Neural cell (in vitro differentiated cells): ENCODE data around the gene RAPGEF3. TPM values are rescaled to one million over a fixed set of nuclear protein-coding genes. Genes with fewer than 3 reads are reported as not detected.

Experiments used
- H2AFZ ChIP-seq: fragments of 200-600, 300-800 bp; sonication (generic), shearing (Covaris generic); 2 replicates; pipeline ENCODE4 v1.6.0; 2014; ENCODE audit warnings: low read depth, mild to moderate bottlenecking, antibody characterized with exemption, low read length, moderate library complexity
- H3F3A ChIP-seq: fragments of 200-600 bp; shearing (Covaris generic); 2 replicates; pipeline ENCODE4 v1.6.1; 2016; ENCODE audit warnings: mild to moderate bottlenecking, moderate library complexity, mixed read lengths, antibody characterized with exemption, low read length; ENCODE audit not compliant: insufficient read depth, poor library complexity, severe bottlenecking
- H3K27ac ChIP-seq: fragments of 200-600, 300-800 bp; sonication (generic), shearing (Covaris generic); 2 replicates; pipeline ENCODE4 v1.5.1; 2014; ENCODE audit warnings: mild to moderate bottlenecking, low read length, moderate library complexity
- H3K27me3 ChIP-seq: fragments of 300-800, 200-600 bp; sonication (generic), shearing (Covaris generic); 2 replicates; pipeline ENCODE4 v1.6.0; 2014; ENCODE audit warnings: mild to moderate bottlenecking, low read depth, low read length, moderate library complexity; ENCODE audit not compliant: insufficient read depth
- H3K36me3 ChIP-seq: fragments of 300-800, 200-600 bp; sonication (generic), shearing (Covaris generic); 2 replicates; pipeline ENCODE4 v1.5.1; 2014; ENCODE audit warnings: mild to moderate bottlenecking, antibody characterized with exemption, low read length, moderate library complexity; ENCODE audit not compliant: insufficient read depth
- H3K4me2 ChIP-seq: fragments of 300-800, 200-600 bp; sonication (generic), shearing (Covaris generic); 2 replicates; pipeline ENCODE4 v1.6.0; 2014; ENCODE audit warnings: mild to moderate bottlenecking, low read length
- H3K4me3 ChIP-seq: fragments of 300-800, 200-600 bp; sonication (generic), shearing (Covaris generic); 2 replicates; pipeline ENCODE4 v1.5.1; 2014; ENCODE audit warnings: mild to moderate bottlenecking, low read length, moderate library complexity
- H3K79me2 ChIP-seq: fragments of 200-600 bp; shearing (Covaris generic); replicated peaks from 2 replicates; pipeline ENCODE4 v1.6.0; 2014; ENCODE audit warnings: mild to moderate bottlenecking, low read length, moderate library complexity; ENCODE audit not compliant: insufficient read depth
- H3K9ac ChIP-seq: fragments of 300-800, 200-600 bp; sonication (generic), shearing (Covaris generic); 2 replicates; pipeline ENCODE4 v1.6.1; 2016; ENCODE audit warnings: mild to moderate bottlenecking, low read length, mixed read lengths
- H3K9me2 ChIP-seq: fragments of 200-600 bp; shearing (Covaris generic); 2 replicates; pipeline ENCODE4 v1.6.1; 2016; ENCODE audit warnings: mild to moderate bottlenecking, low read length, mixed read lengths; ENCODE audit not compliant: insufficient read depth
- H3K9me3 ChIP-seq: fragments of 200-600, 300-800 bp; sonication (generic), shearing (Covaris generic); 2 replicates; pipeline ENCODE4 v1.6.1; 2016; ENCODE audit warnings: mild to moderate bottlenecking, mixed run types, low read length, moderate library complexity, mixed read lengths
- H4K20me1 ChIP-seq: fragments of 200-600 bp; shearing (Covaris generic); 2 replicates; pipeline ENCODE4 v1.6.1; 2016; ENCODE audit warnings: mild to moderate bottlenecking, mixed run types; ENCODE audit not compliant: insufficient read depth
- EP300 ChIP-seq: fragments of 450-650 bp; conservative IDR thresholded peaks from 2 replicates; pipeline ENCODE4 v1.6.1; 2014; ENCODE audit warnings: antibody characterized with exemption, mild to moderate bottlenecking, moderate library complexity; ENCODE audit not compliant: poor library complexity, severe bottlenecking
- EZH2 ChIP-seq: fragments of 200-600, 300-800 bp; shearing (Covaris generic), sonication (generic); IDR thresholded peaks from 2 replicates; pipeline ENCODE4 v1.6.1; 2014; ENCODE audit warnings: antibody characterized with exemption, low read length, borderline replicate concordance, mild to moderate bottlenecking; ENCODE audit not compliant: insufficient read depth, poor library complexity, severe bottlenecking
- MXI1 ChIP-seq: fragments of 450-650 bp; conservative IDR thresholded peaks from 2 replicates; pipeline ENCODE4 v1.6.1; 2014; ENCODE audit warnings: antibody characterized with exemption, mild to moderate bottlenecking; ENCODE audit not compliant: poor library complexity, severe bottlenecking
- POLR2AphosphoS5 ChIP-seq: IDR thresholded peaks from 2 replicates; pipeline ENCODE4 v1.6.1; 2012
- RAD21 ChIP-seq: fragments of 450-650 bp; conservative IDR thresholded peaks from 2 replicates; pipeline ENCODE4 v1.6.1; 2014; ENCODE audit warnings: antibody characterized with exemption, mild to moderate bottlenecking, moderate library complexity
- SMC3 ChIP-seq: fragments of 450-650 bp; conservative IDR thresholded peaks from 2 replicates; pipeline ENCODE4 v1.6.1; 2014; ENCODE audit warnings: antibody characterized with exemption, mild to moderate bottlenecking, moderate library complexity; ENCODE audit not compliant: poor library complexity
- TAF1 ChIP-seq: IDR thresholded peaks from 2 replicates; pipeline ENCODE4 v1.6.1; 2012; ENCODE audit warnings: low read depth
- polyA plus RNA-seq: library from polyadenylated mRNA; depleted of rRNA; stranded (reverse); fragments of >200 nt; gene quantifications from 2 replicates; pipeline ENCODE4 v1.2.3, GENCODE V29; 2014
- TF ChIP-seq, protein P1 (sequence below): fragments of 450-650 bp; IDR thresholded peaks from 2 replicates; pipeline ENCODE4 v1.5.1; 2014; ENCODE audit warnings: antibody characterized with exemption, mild to moderate bottlenecking, moderate library complexity; ENCODE audit not compliant: poor library complexity, severe bottlenecking
- TF ChIP-seq, protein P2 (sequence below): IDR thresholded peaks from 2 replicates; pipeline ENCODE4 v1.6.1; 2012; ENCODE audit warnings: borderline replicate concordance

RAPGEF3 gene
- polyA plus RNA-seq, 1 donor from 2014 or later, result 1.5 TPM

DNA sequence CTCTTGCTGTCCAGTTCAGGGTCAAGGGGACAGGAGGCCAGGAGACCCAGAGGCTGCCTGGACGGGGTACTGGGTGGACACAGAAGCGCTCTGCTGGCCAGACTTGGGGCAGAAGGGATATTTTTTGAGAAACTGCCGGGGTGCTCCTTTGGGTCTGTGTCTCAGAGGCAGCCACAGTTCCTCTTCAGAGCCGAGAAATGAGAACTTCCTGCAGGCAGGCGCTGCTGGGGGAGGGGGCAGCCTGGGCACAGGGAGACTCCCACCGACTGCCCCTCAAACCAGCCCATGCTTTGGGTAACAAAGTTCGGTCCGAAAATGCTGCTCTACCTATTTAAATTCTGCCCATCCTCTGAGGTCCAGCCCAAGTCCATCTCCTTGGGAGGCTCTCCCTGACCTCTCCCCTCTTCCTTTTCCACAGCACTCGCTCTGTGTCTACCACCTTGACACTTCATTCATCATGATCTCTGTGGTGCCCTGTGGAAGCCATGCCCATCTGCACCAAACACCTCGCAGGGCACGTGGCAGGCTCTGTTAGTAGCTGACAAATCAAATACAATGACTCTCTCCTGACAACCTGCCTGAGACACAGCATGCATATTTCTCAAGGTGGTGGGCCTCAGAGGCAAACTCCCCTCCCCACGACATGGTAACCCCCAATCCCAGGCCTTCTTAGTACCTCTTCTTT lies 44.7 kb upstream of the RAPGEF3 start:
- Histone ChIP-seq H3F3A (no peaks in the 10 kb centered on the region), H3K27ac (no peak overlapping the region)

DNA sequence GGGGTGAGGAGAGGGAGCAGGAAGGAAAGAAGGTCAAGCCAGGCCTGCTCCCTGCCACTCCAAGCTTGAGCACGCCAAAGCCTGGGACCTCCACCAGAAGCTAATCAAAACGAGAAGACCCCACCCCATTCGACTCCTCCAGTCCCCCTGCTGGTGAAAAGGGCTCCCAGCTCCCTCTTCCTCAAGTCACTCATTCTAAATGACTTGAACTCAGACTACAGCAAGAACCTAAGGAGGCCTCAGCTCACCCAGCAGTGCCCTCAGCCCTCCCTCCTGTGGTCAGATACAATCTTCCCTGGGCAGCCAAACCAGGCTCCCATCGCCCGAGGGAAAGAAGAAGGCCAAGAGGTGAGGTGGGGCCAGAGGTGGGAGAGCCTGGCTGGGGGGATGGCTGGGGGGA lies 43.6 kb upstream of the RAPGEF3 start:
- Histone ChIP-seq H3K27ac (no peak overlapping the region), H3K4me2 (no peak overlapping the region), H3K9me3 (no peaks in the 10 kb centered on the region), H2AFZ (no peak overlapping the region), H3K9ac (no peak overlapping the region), H3K27me3 (no peaks in the 10 kb centered on the region), H4K20me1 (no peaks in the 10 kb centered on the region), H3K4me3 (no peak overlapping the region), H3K79me2 (peaks cover 6% of the 10 kb centered on the region), H3K9me2 (no peaks in the 10 kb centered on the region), H3K36me3 (no peaks in the 10 kb centered on the region), H3F3A (no peaks in the 10 kb centered on the region)
- TF ChIP-seq EZH2 (no peak), MXI1 (no peak), SMC3 (no peak), POLR2AphosphoS5 (no peak), EP300 (no peak), RAD21 (no peak)
- TF ChIP-seq, protein P1, sequence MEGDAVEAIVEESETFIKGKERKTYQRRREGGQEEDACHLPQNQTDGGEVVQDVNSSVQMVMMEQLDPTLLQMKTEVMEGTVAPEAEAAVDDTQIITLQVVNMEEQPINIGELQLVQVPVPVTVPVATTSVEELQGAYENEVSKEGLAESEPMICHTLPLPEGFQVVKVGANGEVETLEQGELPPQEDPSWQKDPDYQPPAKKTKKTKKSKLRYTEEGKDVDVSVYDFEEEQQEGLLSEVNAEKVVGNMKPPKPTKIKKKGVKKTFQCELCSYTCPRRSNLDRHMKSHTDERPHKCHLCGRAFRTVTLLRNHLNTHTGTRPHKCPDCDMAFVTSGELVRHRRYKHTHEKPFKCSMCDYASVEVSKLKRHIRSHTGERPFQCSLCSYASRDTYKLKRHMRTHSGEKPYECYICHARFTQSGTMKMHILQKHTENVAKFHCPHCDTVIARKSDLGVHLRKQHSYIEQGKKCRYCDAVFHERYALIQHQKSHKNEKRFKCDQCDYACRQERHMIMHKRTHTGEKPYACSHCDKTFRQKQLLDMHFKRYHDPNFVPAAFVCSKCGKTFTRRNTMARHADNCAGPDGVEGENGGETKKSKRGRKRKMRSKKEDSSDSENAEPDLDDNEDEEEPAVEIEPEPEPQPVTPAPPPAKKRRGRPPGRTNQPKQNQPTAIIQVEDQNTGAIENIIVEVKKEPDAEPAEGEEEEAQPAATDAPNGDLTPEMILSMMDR, result no peak

More for the DNA sequence above, 44.7 kb upstream of the RAPGEF3 start:
- H3K4me2 ChIP-seq, result no peak overlapping the region
- peaks cover 12% of the 10 kb centered on the region for H3K79me2 ChIP-seq
- no peak overlapping the region for H3K9ac ChIP-seq
- no peaks in the 10 kb centered on the region for H3K9me2 ChIP-seq
- H3K36me3 ChIP-seq, result no peaks in the 10 kb centered on the region
- no peaks in the 10 kb centered on the region for H4K20me1 ChIP-seq
- TF ChIP-seq, protein P2, sequence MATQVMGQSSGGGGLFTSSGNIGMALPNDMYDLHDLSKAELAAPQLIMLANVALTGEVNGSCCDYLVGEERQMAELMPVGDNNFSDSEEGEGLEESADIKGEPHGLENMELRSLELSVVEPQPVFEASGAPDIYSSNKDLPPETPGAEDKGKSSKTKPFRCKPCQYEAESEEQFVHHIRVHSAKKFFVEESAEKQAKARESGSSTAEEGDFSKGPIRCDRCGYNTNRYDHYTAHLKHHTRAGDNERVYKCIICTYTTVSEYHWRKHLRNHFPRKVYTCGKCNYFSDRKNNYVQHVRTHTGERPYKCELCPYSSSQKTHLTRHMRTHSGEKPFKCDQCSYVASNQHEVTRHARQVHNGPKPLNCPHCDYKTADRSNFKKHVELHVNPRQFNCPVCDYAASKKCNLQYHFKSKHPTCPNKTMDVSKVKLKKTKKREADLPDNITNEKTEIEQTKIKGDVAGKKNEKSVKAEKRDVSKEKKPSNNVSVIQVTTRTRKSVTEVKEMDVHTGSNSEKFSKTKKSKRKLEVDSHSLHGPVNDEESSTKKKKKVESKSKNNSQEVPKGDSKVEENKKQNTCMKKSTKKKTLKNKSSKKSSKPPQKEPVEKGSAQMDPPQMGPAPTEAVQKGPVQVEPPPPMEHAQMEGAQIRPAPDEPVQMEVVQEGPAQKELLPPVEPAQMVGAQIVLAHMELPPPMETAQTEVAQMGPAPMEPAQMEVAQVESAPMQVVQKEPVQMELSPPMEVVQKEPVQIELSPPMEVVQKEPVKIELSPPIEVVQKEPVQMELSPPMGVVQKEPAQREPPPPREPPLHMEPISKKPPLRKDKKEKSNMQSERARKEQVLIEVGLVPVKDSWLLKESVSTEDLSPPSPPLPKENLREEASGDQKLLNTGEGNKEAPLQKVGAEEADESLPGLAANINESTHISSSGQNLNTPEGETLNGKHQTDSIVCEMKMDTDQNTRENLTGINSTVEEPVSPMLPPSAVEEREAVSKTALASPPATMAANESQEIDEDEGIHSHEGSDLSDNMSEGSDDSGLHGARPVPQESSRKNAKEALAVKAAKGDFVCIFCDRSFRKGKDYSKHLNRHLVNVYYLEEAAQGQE, result no peak
- TF ChIP-seq TAF1 (no peak), EZH2 (no peak), RAD21 (no peak), POLR2AphosphoS5 (no peak), SMC3 (no peak), EP300 (no peak), MXI1 (no peak)
- TF ChIP-seq, protein P1, result no peak
- H3K27me3 ChIP-seq, result no peaks in the 10 kb centered on the region
- H3K4me3 ChIP-seq, result no peak overlapping the region
- no peak overlapping the region for H2AFZ ChIP-seq
- H3K9me3 ChIP-seq, result no peaks in the 10 kb centered on the region
